ENCODE results near the gene SMYD3.

Gene SMYD3

GRCh38 chr1:246506674-246507481 is at the start of gene SMYD3:
Gene SMYD3 (minus strand): TSS chr1:246507279.
- peak; percentile 62 to 67 for DNase-seq

- peak in 1 of 2 experiments; percentile 2 for DNase-seq
Measured at GRCh38 chr1:246554201-246554600, 47.1 kb upstream of the SMYD3 start.

GRCh38 chr1:246552110-246552509 is 45.0 kb upstream of the SMYD3 start:
- DNase-seq: no peak

- DNase-seq: no peak
Measured at GRCh38 chr1:246550402-246550801, 43.3 kb upstream of the SMYD3 start.

- no peak for DNase-seq
Measured at GRCh38 chr1:246549665-246550064, 42.6 kb upstream of the SMYD3 start.

GRCh38 chr1:246544001-246544400 is 36.9 kb upstream of the SMYD3 start:
- DNase-seq: no peak

- DNase-seq: no peak
Measured at GRCh38 chr1:246540738-246541491, 33.8 kb upstream of the SMYD3 start.

- no peak for DNase-seq
Measured at GRCh38 chr1:246537887-246538286, 30.8 kb upstream of the SMYD3 start.

- no peak for DNase-seq
Measured at GRCh38 chr1:246537441-246537840, 30.4 kb upstream of the SMYD3 start.

GRCh38 chr1:246534114-246534513 is 27.0 kb upstream of the SMYD3 start:
- no peak for DNase-seq

- DNase-seq: no peak
Measured at GRCh38 chr1:246533371-246533905, 26.4 kb upstream of the SMYD3 start.

- no peak for DNase-seq
Measured at GRCh38 chr1:246532519-246532918, 25.4 kb upstream of the SMYD3 start.

- no peak for DNase-seq
Measured at GRCh38 chr1:246530482-246530881, 23.4 kb upstream of the SMYD3 start.

GRCh38 chr1:246528933-246529731 is 22.1 kb upstream of the SMYD3 start:
- no peak for DNase-seq

GRCh38 chr1:246527402-246528088 is 20.5 kb upstream of the SMYD3 start:
- DNase-seq: no peak

- DNase-seq: no peak
Measured at GRCh38 chr1:246526915-246527314, 19.8 kb upstream of the SMYD3 start.

GRCh38 chr1:246526380-246526779 is 19.3 kb upstream of the SMYD3 start:
- DNase-seq: no peak

- DNase-seq: no peak
Measured at GRCh38 chr1:246519514-246519913, 12.4 kb upstream of the SMYD3 start.

GRCh38 chr1:246518456-246519205 is 11.6 kb upstream of the SMYD3 start:
- DNase-seq: no peak

GRCh38 chr1:246517391-246517790 is 10.3 kb upstream of the SMYD3 start:
- no peak for DNase-seq

GRCh38 chr1:246516126-246516525 is 9.0 kb upstream of the SMYD3 start:
- DNase-seq: no peak

Measured in cerebellar nuclear complex (tissue), 1 donor.